Globus pallidus (tissue), 1 donor: ENCODE data around the gene PTPRQ.

Experiments used
- DNase-seq: peaks from one replicate; pipeline ENCODE4 v3.0.0-alpha.2; 2015; ENCODE audit warnings: low spot score

The PTPRQ gene

DNA sequence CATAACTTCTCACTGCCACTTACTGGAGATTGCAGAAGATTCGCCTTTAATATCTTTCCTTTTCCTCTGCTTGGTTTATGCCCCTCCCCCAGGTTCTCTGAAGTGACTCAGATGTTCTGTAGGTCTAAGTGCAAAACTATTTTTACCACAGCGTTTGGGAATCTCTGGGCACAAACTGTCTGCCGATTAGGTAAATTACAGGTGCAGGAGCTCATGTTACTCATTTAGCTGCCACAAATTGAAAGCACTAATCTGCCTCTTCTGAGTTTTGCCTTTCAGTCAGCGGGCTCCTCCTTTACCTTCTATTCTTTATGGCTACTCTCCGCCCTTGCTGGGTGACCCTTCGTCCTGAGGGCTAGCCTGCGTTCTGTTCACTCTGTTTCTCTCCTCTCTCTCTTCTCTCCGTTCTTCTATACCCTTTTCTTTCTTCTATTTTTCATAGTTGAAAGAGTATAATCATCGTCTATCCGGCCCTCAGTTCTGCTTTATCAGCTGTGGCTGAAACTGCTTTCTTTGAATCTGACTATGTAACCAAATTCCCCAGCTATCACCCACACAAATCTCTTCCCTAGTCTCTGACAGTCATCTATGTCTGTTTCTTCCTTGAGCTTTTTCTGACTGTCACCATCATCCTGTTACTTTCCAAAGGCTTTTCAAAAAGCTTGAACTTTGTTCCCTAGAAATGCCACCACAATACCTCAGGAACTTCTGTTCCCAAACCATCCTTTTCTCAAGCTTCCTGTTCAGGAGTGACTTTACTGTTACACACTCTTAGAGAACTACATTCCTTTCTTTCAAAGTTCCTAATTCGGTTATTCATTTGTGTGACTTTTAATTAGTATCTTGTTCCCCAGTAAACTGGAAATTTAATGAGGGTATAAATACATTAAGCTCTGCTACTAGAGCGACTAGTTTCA is 259.1 kb downstream of the PTPRQ start:
- DNase-seq = no peak

DNA sequence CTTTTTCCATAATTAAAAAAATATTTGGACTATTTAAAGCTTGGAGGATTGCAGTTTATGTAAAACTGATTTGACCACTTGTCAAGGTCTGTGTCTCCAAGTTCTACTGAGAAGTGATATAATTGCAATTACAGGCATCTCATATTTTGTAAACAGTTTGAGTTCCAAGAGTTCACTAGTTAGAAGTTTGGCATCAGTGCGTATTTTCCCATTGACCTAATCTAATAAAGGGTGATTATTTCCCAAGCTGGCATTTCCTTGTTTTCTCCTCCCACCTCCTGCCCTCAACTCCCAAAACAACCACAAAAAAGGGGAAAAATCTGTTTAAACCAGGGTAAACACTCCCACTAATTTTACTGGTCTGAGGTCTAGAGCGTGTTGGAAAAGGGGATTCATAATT is 260.4 kb downstream of the PTPRQ start:
- no peak for DNase-seq

GRCh38 chr12:80707126-80707829 is 263.2 kb downstream of the PTPRQ start, which contains the start of gene MYF6:
Gene MYF6 (plus strand): TSS chr12:80707634. CDS start chr12:80707720, 86 bp downstream.
- DNase-seq = no peak

- no peak for DNase-seq
Observed at GRCh38 chr12:80707830-80708258, 263.8 kb downstream of the PTPRQ start.

DNA sequence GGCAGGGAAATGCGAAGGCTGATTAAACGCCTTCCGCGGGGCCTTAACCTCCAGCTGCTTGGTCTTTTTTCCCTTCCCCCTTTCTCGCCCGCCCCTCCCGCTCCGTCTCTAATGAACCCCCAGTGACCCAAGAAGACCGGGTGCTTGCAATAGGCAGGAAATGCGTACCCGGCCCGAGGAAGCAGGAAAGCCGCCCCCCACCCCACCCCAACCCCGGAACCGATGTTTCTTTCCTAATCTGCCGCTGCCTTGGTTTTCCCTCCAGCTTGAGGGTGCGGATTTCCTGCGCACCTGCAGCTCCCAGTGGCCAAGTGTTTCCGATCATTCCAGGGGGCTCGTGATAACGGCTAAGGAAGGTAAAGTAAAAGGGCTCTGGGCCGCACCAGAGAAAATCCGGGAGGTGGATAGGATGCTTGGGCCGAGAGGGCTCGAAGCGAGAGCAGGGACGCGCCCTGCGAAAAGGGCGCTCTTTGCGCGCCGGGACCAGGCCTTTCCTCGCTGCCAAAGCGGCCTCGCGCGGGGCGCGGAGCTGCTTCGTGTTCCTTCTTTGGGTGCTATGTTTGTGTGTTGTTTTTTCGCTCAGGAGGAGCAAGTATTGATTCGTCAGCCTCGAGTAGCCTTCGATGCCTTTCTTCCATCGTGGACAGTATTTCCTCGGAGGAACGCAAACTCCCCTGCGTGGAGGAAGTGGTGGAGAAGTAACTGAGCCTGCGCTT is 264.4 kb downstream of the PTPRQ start:
- DNase-seq = no peak

DNA sequence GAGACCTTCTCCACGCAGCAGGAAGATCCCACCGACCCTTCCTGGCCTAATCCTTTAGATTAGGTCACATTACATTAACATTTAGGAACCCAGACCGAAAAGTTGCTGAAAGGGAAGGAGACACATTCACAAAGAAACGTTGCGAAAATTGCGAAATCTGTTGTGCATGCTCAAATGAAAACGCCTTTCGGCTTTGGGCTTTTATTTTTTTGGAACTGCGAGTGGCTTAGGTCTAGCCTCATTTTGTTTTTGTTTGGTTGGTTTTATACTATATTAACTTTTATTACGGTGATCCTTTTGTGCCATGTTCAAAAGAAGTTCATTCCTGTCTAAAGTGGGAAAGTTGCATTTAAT is 264.9 kb downstream of the PTPRQ start:
- DNase-seq = no peak

- DNase-seq = no peak
Observed at GRCh38 chr12:80709811-80710726, 266.0 kb downstream of the PTPRQ start.

DNA sequence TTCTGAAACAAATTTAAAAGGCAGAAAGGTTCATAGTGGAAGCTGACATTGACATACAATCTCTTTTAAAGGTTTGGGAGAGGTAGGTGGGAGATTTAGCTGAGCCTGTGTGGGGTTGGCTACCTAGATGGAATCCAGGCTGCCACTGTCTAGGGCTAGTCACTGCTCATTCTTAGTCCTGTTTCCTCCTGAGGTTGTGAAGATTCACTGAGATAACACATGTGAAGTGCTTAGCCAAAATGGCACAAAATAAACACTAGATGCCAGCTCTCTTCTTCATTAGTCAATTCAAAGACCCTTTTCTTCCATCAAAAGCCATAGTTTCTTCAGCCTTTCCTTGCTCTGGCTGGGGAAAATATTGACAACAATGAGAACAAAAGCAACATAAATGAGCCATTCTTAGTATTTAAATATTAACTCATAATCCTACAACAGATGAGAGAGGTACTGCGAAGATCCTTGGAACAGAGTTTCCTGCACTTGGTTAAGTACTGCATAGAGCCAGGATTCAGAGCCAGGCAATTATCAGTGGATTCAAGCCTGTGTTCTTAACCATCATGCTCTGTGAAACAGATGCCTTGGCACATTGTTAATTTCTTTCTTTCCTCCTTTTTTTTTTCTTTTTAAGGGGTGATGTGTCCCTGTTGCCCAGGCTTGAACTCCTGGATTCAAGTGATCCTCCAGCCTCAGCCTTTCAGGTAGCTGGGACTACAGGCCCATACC is 266.9 kb downstream of the PTPRQ start:
- no peak for DNase-seq

DNA sequence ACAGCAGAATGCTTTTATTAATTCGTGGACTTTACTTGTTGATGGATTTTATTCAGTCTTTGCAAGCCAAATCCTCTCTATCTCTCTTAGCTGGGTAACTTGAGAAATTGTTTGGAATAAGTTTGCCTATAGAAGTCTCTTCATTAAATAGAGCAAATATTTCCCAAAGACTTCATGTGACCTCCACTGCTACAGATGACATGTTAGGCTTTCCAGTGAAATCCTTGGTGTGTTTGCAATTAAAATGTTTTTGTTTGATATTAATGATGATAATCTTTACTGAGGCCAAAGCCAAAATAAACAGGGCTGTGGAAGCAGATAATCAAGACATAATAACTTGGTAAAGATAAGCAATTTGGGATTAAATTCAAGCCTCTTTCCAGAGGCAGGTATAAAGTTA is 267.8 kb downstream of the PTPRQ start:
- DNase-seq = no peak

GRCh38 chr12:80712866-80713265 is 268.8 kb downstream of the PTPRQ start:
- DNase-seq = no peak

DNA sequence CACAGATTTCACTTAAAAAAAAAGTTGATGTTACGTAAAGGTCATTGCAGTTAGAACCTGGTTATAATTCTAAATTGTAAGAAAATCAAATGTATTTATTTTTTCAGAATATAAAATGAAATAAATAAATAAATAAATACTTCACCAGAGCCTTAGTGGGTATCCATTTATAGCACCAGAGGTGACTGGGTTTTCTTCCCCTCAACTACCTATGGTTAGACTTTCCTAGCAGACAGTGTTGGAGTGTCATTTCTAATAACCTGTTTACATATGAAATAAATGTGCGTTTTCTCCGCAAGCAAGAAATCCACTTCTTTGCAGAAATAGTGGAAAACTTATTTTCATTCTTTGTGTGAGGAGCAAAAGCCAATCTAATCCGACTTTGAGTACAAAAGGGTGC is 269.4 kb downstream of the PTPRQ start:
- no peak for DNase-seq

DNA sequence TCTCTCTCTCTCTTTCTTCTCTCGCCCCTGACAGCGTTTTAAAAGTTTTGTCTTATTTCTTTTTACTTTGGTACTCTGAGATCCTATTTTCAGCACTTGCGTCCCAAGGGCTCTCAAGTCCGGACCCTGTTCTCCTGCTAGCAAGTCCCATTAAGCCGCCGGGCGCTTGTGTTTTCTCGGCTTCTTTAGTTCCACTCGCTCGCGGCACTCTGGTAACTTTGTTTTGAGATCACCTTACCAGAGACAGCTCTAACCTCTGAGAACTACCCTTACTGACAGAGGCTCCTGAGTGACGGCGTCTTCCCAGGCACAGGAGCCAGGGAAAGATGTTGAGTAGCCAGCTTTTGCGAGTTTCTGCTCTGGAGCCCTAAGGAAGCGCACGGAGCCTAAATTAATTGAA is 270.0 kb downstream of the PTPRQ start:
- no peak for DNase-seq

GRCh38 chr12:80714846-80715245 is 270.8 kb downstream of the PTPRQ start:
- no peak for DNase-seq

GRCh38 chr12:80715713-80716249 is 271.7 kb downstream of the PTPRQ start:
- no peak for DNase-seq

DNA sequence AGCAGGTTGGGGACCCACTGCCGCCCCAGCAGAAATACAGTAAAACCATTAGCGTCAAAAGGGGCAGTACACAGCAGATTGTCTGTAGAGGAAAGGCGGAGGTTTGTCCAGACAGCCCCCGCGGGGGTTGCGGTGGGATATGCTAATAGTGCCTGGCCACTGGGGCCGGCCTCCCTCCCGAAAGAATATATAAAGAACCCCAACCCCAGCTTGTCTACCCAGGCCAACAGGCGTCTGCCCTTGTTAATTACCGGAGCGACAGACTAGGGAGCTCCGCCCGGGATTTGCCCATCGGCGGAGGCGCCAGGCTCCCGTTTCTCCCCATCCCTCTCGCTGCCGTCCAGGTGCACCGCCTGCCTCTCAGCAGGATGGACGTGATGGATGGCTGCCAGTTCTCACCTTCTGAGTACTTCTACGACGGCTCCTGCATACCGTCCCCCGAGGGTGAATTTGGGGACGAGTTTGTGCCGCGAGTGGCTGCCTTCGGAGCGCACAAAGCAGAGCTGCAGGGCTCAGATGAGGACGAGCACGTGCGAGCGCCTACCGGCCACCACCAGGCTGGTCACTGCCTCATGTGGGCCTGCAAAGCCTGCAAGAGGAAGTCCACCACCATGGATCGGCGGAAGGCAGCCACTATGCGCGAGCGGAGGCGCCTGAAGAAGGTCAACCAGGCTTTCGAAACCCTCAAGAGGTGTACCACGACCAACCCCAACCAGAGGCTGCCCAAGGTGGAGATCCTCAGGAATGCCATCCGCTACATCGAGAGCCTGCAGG is 272.8 kb downstream of the PTPRQ start, which contains the start of gene MYF5:
MYF5 (plus strand) TSS at position 217 of the 774 bp plus-strand sequence; CDS start at position 369, 152 bp downstream.
- no peak for DNase-seq

GRCh38 chr12:80717856-80718255 is 273.8 kb downstream of the PTPRQ start:
- DNase-seq = no peak

DNA sequence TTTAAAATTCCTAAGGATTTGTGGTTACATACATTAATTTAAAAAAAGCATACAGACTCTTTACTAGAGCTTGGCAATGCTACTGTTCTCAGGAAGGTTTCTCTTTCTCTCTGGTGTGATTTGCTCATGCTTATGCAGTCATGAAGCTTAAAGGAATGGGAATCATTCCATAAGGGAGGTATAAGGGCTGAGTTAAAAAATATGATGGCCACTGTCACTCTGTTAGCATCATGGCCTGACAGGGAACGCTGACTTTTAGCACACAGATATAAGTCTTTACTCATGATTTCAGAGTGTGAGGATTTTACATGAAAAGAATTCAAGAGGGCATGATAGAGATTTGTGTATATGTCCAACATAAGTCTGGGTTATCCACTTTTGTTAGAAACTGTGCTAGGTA is 276.5 kb downstream of the PTPRQ start:
- DNase-seq = no peak

DNA sequence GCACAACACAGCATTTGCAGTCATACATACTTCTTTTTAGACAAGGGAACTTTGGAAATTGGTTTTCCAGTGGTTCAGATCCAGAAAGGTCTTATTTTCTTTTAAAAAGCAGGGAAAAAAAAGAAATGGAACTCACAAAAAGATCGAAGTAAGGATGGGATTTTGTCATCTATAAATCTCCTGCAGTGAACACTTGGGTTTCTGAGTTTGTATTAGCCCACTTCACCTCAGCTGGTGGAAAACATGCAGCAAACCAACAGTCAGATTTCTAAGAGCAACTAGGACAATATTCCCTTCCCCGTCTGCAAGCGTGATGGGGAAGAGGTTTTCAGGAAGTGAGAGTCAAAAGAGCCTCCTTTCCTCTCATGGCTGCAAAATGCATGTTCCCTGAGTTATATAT is 277.3 kb downstream of the PTPRQ start:
- DNase-seq = no peak
